Ovary (tissue), 3 donors: ENCODE data around the gene CFAP90.

Experiments used
- CTCF ChIP-seq, 3 donors: fragments of 450-650 bp in 2 of 3; fragments of 200-600 bp in 1 of 3; IDR thresholded peaks; one replicate each; pipeline versions ENCODE4 v1.5.1 to v1.8.0; 2016 to 2022; ENCODE audit warnings: antibody characterized with exemption in 3 of 3, mild to moderate bottlenecking in 1 of 3
- EP300 ChIP-seq: sonication (generic); formaldehyde crosslinking; IDR thresholded peaks from one replicate; pipeline ENCODE4 v1.6.1; 2017; ENCODE audit warnings: antibody characterized with exemption
- POLR2A ChIP-seq: fragments of 450-650 bp; IDR thresholded peaks from one replicate; pipeline ENCODE4 v1.6.1; 2017; ENCODE audit warnings: antibody characterized with exemption, mild to moderate bottlenecking, moderate library complexity
- donor health status: DM: no; HTN: no; CAD: no.

GRCh38 chr5:7873216-7873615 is 22.3 kb upstream of the CFAP90 start:
- TF ChIP-seq CTCF (IDR thresholded peaks at IDR 0.05) (no peak), EP300 (no peak), POLR2A (no peak)
